Ishikawa (cell line): ENCODE results near the gene UNCX.
A peak's percentile ranks its signal among the peaks of the same experiment; 100 is the strongest.

Source experiments
- CEBPB ChIP-seq: IDR thresholded peaks from 2 replicates; pipeline ENCODE4 v1.6.1; 2012
- CREB1 ChIP-seq: IDR thresholded peaks from 2 replicates; pipeline ENCODE4 v1.6.1; 2012; ENCODE audit warnings: low read depth
- EGR1 ChIP-seq: IDR thresholded peaks from 2 replicates; pipeline ENCODE4 v1.6.1; 2012
- EP300 ChIP-seq: IDR thresholded peaks from 2 replicates; pipeline ENCODE4 v1.6.1; 2012; ENCODE audit warnings: borderline replicate concordance
- FOXM1 ChIP-seq: IDR thresholded peaks from 2 replicates; pipeline ENCODE4 v1.6.1; 2012; ENCODE audit warnings: low read depth, borderline replicate concordance
- MAX ChIP-seq: IDR thresholded peaks from 2 replicates; pipeline ENCODE4 v1.6.1; 2012
- NFIC ChIP-seq: IDR thresholded peaks from 2 replicates; pipeline ENCODE4 v1.6.1; 2012
- RAD21 ChIP-seq: IDR thresholded peaks from 2 replicates; pipeline ENCODE4 v1.6.1; 2012; ENCODE audit warnings: low read depth
- REST ChIP-seq: IDR thresholded peaks from 2 replicates; pipeline ENCODE4 v1.6.1; 2012; ENCODE audit warnings: low read depth, mild to moderate bottlenecking
- TAF1 ChIP-seq: IDR thresholded peaks from 2 replicates; pipeline ENCODE4 v1.6.1; 2012; ENCODE audit warnings: low read depth, mild to moderate bottlenecking
- TCF12 ChIP-seq: IDR thresholded peaks from 2 replicates; pipeline ENCODE4 v1.6.1; 2012; ENCODE audit warnings: low read depth
- TEAD4 ChIP-seq: IDR thresholded peaks from 2 replicates; pipeline ENCODE4 v1.6.1; 2012
- USF1 ChIP-seq: IDR thresholded peaks from 2 replicates; pipeline ENCODE4 v1.6.1; 2012
- YY1 ChIP-seq: IDR thresholded peaks from 2 replicates; pipeline ENCODE4 v1.6.1; 2012; ENCODE audit warnings: low read depth
- ZBTB7A ChIP-seq: IDR thresholded peaks from 2 replicates; pipeline ENCODE4 v1.6.1; 2012; ENCODE audit warnings: low read depth

Gene UNCX

GRCh38 chr7:1232623-1233332, at the start of gene UNCX:
Gene UNCX (plus strand): TSS chr7:1232872. CDS start chr7:1233018, 146 bp downstream.
- TF ChIP-seq RAD21 (no peak), FOXM1 (no peak), EGR1 (no peak), NFIC (no peak), TEAD4 (no peak), TCF12 (no peak), USF1 (no peak), MAX (no peak), EP300 (no peak), YY1 (no peak)

- TF ChIP-seq NFIC (no peak), FOXM1 (no peak)
Measured at GRCh38 chr7:1187127-1187526, 45.5 kb upstream of the UNCX start.

- TF ChIP-seq FOXM1 (no peak), EP300 (no peak), TAF1 (no peak)
Measured at GRCh38 chr7:1188720-1189294, 43.9 kb upstream of the UNCX start.

- TF ChIP-seq TCF12 (no peak), NFIC (no peak), CEBPB (no peak), REST (no peak)
Measured at GRCh38 chr7:1189986-1190772, 42.5 kb upstream of the UNCX start.

- no peak for TF ChIP-seq FOXM1
- no peak for TF ChIP-seq TCF12
Measured at GRCh38 chr7:1192171-1192676, 40.4 kb upstream of the UNCX start.

GRCh38 chr7:1193593-1194424, 38.9 kb upstream of the UNCX start:
- peak; percentile 86 for TF ChIP-seq RAD21
- TF ChIP-seq TAF1: no peak
- peak; percentile 78 for TF ChIP-seq MAX

- TF ChIP-seq EP300 (no peak), TCF12 (no peak), CREB1 (no peak), REST (no peak), ZBTB7A (no peak), USF1 (no peak), TAF1 (no peak), NFIC (no peak), CEBPB (no peak), TEAD4 (no peak), EGR1 (no peak), FOXM1 (no peak), MAX (no peak), YY1 (no peak), RAD21 (no peak)
Measured at GRCh38 chr7:1196950-1197349, 35.7 kb upstream of the UNCX start.
